Measurements from ENCODE around the gene RHOH. TPM values are rescaled to one million over a fixed set of nuclear protein-coding genes. Genes with fewer than 3 reads are reported as not detected.

The RHOH gene
- total and polyA plus RNA-seq, 9 of the 15 experiments (the other 6 are each of a cell fraction or from before 2014, with no cell fraction given), result 14.3 to 37.7 (median 23.2) TPM

- no peak for TF ChIP-seq ZBTB40 (IDR thresholded peaks at IDR 0.05)
- TF ChIP-seq ZBTB40 (CRISPR knock-in tag; IDR thresholded peaks at IDR 0.05), result no peak
- no peak for TF ChIP-seq ELF4 (CRISPR knock-in tag; IDR thresholded peaks at IDR 0.05)
- TF ChIP-seq NFE2 (IDR thresholded peaks at IDR 0.05; ENCODE audit: low read depth), result no peak
- TF ChIP-seq ZNF449 (CRISPR knock-in tag; IDR thresholded peaks at IDR 0.05), result no peak
- TF ChIP-seq ZMIZ1 (IDR thresholded peaks at IDR 0.05; ENCODE audit: low read depth in 2 of 2, low read length in 2 of 2), result no peak
- no peak for TF ChIP-seq HMG20A (CRISPR knock-in tag; conservative IDR thresholded peaks at IDR 0.05)
- no peak for TF ChIP-seq ZNF507 (tag; conservative IDR thresholded peaks at IDR 0.05)
- no peak for TF ChIP-seq ZNF589 (CRISPR knock-in tag; IDR thresholded peaks at IDR 0.05; ENCODE audit: low read depth)
- TF ChIP-seq E2F1 (CRISPR knock-in tag; IDR thresholded peaks at IDR 0.05), result no peak
- no peak for TF ChIP-seq XRCC3 (IDR thresholded peaks at IDR 0.05)
These were observed 3.4 kb downstream of the RHOH start (continued) for GRCh38 chr4:40199999-40200874.

Data from K562 (cell line).